LNCAP (cell line): ENCODE data around the gene EIF3D.

Source experiments
- TF ChIP-seq, protein P1 (sequence below): fragments of 450-650 bp; IDR thresholded peaks from 2 replicates; pipeline ENCODE4 v1.5.1; 2017; ENCODE audit warnings: mild to moderate bottlenecking

The EIF3D gene

DNA sequence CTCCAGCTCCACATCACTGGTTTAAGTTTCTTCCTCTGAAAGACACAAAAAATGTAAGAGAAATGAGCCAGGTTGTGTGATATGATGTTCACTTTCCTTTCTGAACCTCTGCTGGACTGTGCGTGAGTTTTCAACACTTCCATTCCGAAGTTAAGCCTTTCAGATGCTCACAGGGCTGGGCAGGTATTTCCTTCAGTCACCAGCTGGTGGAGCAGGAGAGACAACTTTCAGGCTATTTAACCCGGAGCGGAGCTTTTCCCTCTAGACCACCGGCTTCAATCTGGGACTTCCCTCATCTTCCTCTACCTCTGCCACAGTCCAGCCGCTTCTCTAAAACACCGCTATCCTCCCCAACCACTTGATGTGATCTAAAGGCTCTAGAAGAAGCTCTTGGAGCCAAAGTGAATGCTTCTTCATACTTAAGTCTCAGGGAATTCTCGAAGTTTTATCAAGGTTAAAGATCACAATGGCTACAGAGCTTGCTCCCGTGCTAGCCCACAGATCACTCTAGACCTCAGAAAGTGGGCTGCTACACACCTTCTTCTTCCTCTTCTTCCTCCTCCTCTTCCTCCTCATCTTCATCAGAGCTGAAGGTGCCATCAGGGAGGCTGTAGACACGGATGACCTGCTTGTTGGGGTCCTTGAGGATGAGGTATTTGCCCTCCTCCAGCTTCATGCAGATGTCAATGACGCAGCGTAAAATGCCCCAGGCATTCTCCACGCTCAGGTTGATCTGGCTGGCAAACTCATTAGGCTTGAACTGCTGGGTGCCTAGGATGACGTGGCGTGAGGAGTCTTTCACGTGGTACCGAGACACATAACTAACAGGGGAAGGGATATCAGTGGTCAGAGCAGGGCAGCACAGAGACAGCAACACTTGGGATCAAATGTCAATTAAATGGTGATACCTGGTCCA is 17.7 kb downstream of the EIF3D start:
- TF ChIP-seq, protein P1, sequence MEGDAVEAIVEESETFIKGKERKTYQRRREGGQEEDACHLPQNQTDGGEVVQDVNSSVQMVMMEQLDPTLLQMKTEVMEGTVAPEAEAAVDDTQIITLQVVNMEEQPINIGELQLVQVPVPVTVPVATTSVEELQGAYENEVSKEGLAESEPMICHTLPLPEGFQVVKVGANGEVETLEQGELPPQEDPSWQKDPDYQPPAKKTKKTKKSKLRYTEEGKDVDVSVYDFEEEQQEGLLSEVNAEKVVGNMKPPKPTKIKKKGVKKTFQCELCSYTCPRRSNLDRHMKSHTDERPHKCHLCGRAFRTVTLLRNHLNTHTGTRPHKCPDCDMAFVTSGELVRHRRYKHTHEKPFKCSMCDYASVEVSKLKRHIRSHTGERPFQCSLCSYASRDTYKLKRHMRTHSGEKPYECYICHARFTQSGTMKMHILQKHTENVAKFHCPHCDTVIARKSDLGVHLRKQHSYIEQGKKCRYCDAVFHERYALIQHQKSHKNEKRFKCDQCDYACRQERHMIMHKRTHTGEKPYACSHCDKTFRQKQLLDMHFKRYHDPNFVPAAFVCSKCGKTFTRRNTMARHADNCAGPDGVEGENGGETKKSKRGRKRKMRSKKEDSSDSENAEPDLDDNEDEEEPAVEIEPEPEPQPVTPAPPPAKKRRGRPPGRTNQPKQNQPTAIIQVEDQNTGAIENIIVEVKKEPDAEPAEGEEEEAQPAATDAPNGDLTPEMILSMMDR, result peak; percentile 50

DNA sequence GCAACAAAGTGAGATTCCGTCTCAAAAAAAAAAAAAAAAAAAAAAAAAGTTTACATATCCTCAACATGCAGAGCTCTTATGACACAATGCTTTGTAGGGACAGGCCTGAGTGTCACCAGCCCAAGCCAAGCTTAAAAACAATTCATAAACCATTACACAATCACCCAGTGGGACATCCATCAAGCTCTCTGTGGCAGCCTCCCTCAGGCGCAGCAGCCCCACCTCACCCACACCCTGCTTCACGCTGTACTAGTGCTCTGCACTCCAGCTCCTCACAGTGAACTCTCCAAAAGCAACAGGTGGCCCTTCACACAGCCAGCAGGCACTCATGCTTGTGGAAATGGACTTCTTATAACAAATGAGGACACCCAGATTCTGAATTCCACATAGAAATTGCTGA is 18.6 kb downstream of the EIF3D start:
- TF ChIP-seq, protein P1, result no peak

DNA sequence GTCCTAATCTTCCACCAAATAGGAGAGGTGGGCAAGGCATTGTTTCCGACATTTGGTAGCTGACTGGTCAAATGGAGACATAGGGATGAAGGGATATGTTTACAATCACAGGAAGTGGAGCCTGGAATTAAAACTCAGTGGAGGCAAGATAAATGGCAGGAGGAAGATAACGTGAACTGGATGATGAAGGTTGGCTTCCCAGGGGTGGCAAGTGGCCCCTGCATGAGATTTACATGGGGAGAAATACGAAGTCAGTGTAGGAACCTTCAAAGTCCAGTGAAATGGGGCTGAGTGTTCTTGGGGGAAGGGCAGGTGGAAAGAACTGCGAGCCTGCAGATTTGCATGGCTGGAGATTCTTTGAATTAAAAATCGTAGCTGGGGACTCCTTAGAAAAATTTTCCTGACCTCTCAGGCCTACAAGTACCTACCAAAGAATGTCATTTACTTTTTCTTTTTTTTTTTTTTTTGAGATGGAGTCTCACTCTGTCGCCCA is 21.4 kb downstream of the EIF3D start:
- TF ChIP-seq, protein P1, result no peak

GRCh38 chr22:36506637-36507517 is 22.1 kb downstream of the EIF3D start, which contains the start of gene FOXRED2:
Gene FOXRED2 (minus strand): TSS chr22:36507040. CDS start chr22:36506422, 618 bp downstream.
- TF ChIP-seq, protein P1, result no peak

GRCh38 chr22:36505998-36506635 is 22.8 kb downstream of the EIF3D start:
- TF ChIP-seq, protein P1, result no peak

GRCh38 chr22:36497910-36498665 is 30.9 kb downstream of the EIF3D start:
- TF ChIP-seq, protein P1, result no peak
